H1 (cell line): Measurements from ENCODE around the gene CLASP2. TPM values are rescaled to one million over a fixed set of nuclear protein-coding genes. Genes with fewer than 3 reads are reported as not detected.

Experiments used
- BRCA1 ChIP-seq: IDR thresholded peaks from 2 replicates; pipeline ENCODE4 v1.6.1; 2012; ENCODE audit warnings: low read depth, low read length, improper control_type of control experiment
- CHD7 ChIP-seq: fragments of 300-600 bp; sonication (generic); IDR thresholded peaks from 2 replicates; pipeline ENCODE4 v1.7.1; 2012; ENCODE audit warnings: low read length, moderate library complexity, mild to moderate bottlenecking, inconsistent platforms; ENCODE audit not compliant: insufficient replicate concordance
- CTBP2 ChIP-seq: IDR thresholded peaks from 2 replicates; pipeline ENCODE4 v1.7.0; 2011; ENCODE audit warnings: borderline replicate concordance, mild to moderate bottlenecking, moderate library complexity, mixed read lengths, low read length; ENCODE audit not compliant: insufficient read depth, insufficient read length
- EP300 ChIP-seq, 2 experiments: IDR thresholded peaks; 1 replicate in 1 of 2; 2 replicates in 1 of 2; pipeline ENCODE4 v1.6.1; 2011 to 2012; ENCODE audit warnings: low read depth in 2 of 2, low read length in 2 of 2, mild to moderate bottlenecking in 2 of 2, borderline replicate concordance in 1 of 2, inconsistent platforms in 1 of 2, moderate library complexity in 1 of 2
- MAFK ChIP-seq: IDR thresholded peaks from 2 replicates; pipeline ENCODE4 v1.6.1; 2012; ENCODE audit warnings: low read depth, mild to moderate bottlenecking, improper control_type of control experiment, low read length
- RBBP5 ChIP-seq: IDR thresholded peaks from 2 replicates; pipeline ENCODE4 v1.7.1; 2012; ENCODE audit warnings: low read depth, mild to moderate bottlenecking, inconsistent platforms, low read length, moderate library complexity, borderline replicate concordance
- TBP ChIP-seq: IDR thresholded peaks from 2 replicates; pipeline ENCODE4 v1.6.1; 2011; ENCODE audit warnings: low read depth, low read length, improper control_type of control experiment
- polyA plus RNA-seq, 7 experiments: library from polyadenylated mRNA; depleted of rRNA in 3 of 7; stranded (reverse) in 5 of 7; unstranded in 2 of 7; fragments of >200 nt in 5 of 7; fragments of 200-250 nt in 2 of 7; gene quantifications; 1 replicate in 5 of 7; 2 replicates in 1 of 7; 4 replicates in 1 of 7; pipeline versions ENCODE4 v1.2.1 to v1.2.3, GENCODE V29; 2011 to 2013; ENCODE audit warnings: missing spikeins in 2 of 7, mixed read lengths in 2 of 7
- total RNA-seq: library from RNA; stranded (reverse); fragmentation: NEBNext Ultra II Directional; extraction: Animal tissue kit (Norgen Biotek cat#: 25700); gene quantifications from 2 replicates; pipeline ENCODE4 v1.2.1, GENCODE V29; 2021
- TF ChIP-seq, protein P1 (sequence below): IDR thresholded peaks from 2 replicates; pipeline ENCODE4 v1.6.1; 2011; ENCODE audit warnings: low read depth, mild to moderate bottlenecking, low read length; ENCODE audit not compliant: insufficient read depth

The CLASP2 gene
- total and polyA plus RNA-seq, 2 of the 8 experiments (the other 6 are each of a cell fraction or from before 2014, with no cell fraction given), result 21.7 to 58.0 TPM

DNA sequence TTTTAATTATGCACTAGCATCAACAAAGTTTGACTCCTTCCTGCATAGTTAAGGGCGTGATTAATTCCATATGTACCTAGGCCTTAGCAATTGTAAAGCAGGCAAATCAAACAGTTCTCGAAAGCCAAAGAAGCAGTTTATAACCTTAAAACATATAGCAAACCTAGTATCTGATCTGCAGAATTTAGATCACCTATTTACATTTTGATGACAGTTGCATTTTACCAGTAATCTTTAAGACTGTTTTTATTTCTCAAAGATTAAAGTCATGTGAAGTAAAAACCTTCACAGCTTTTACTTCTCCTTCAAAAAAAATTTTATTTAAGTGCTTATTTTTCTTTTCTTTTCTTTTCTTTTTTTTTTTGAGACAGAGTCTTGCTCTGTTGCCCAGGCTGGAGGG is 257.0 kb downstream of the CLASP2 start (continued):
- no peak for TF ChIP-seq CHD7
- no peak for TF ChIP-seq CTBP2
- no peak for TF ChIP-seq BRCA1
- TF ChIP-seq EP300 (IDR thresholded peaks at IDR 0.05; ENCODE audit: borderline replicate concordance in 1 of 2, low read depth in 2 of 2, low read length in 2 of 2), result no peak
- no peak for TF ChIP-seq MAFK
- TF ChIP-seq RBBP5, result no peak
- no peak for TF ChIP-seq TBP
- TF ChIP-seq, protein P1, sequence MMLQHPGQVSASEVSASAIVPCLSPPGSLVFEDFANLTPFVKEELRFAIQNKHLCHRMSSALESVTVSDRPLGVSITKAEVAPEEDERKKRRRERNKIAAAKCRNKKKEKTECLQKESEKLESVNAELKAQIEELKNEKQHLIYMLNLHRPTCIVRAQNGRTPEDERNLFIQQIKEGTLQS, result no peak
